ENCODE data around the gene NFE2L3. TPM values are rescaled to one million over a fixed set of nuclear protein-coding genes. Genes with fewer than 3 reads are reported as not detected.
"Not testable (repeated sequence)": the region's sequence is repeated elsewhere in the genome, so short reads cannot be mapped to it uniquely, and the experiment has no call there.

NFE2L3 gene
- polyA plus RNA-seq, 12 donors = 2.4 to 14.8 (median 5.2) TPM; not detected in 1

GRCh38 chr7:26165950-26166683, 14.1 kb downstream of the NFE2L3 start:
- no peak for DNase-seq

GRCh38 chr7:26166684-26167266, 14.8 kb downstream of the NFE2L3 start:
- no peak for DNase-seq

- DNase-seq = no peak
Observed at GRCh38 chr7:26167303-26167934, 15.4 kb downstream of the NFE2L3 start.

GRCh38 chr7:26168458-26169023, 16.5 kb downstream of the NFE2L3 start:
- DNase-seq = no peak

GRCh38 chr7:26169271-26169670, 17.3 kb downstream of the NFE2L3 start:
- DNase-seq = no peak

GRCh38 chr7:26170663-26171062, 18.7 kb downstream of the NFE2L3 start:
- no peak for DNase-seq

- DNase-seq = no peak
Observed at GRCh38 chr7:26171601-26172000, 19.6 kb downstream of the NFE2L3 start.

GRCh38 chr7:26172048-26172447, 20.1 kb downstream of the NFE2L3 start:
- no peak for DNase-seq

- not testable (repeated sequence) for DNase-seq
Observed at GRCh38 chr7:26175903-26176302, 23.9 kb downstream of the NFE2L3 start.

GRCh38 chr7:26176696-26177095, 24.7 kb downstream of the NFE2L3 start:
- not testable (repeated sequence) for DNase-seq

GRCh38 chr7:26177269-26177668, 25.3 kb downstream of the NFE2L3 start:
- DNase-seq = not testable (repeated sequence)

GRCh38 chr7:26178272-26178960, 26.4 kb downstream of the NFE2L3 start:
- DNase-seq = no peak

GRCh38 chr7:26179422-26179821, 27.4 kb downstream of the NFE2L3 start:
- no peak for DNase-seq

GRCh38 chr7:26179826-26180497, 28.0 kb downstream of the NFE2L3 start:
- DNase-seq = no peak

GRCh38 chr7:26180792-26181198, 28.8 kb downstream of the NFE2L3 start:
- DNase-seq = no peak

- no peak for DNase-seq
Observed at GRCh38 chr7:26181474-26182227, 29.7 kb downstream of the NFE2L3 start.

- no peak for DNase-seq
Observed at GRCh38 chr7:26182283-26182682, 30.3 kb downstream of the NFE2L3 start.

GRCh38 chr7:26182706-26183105, 30.7 kb downstream of the NFE2L3 start:
- DNase-seq = no peak

GRCh38 chr7:26183545-26184280, 31.7 kb downstream of the NFE2L3 start:
- DNase-seq = no peak
